Astrocyte (in vitro differentiated cells and primary cell): Measurements from ENCODE around the gene SEMA3G.

Experiments used
- CTCF ChIP-seq: IDR thresholded peaks from 2 replicates; pipeline ENCODE4 v1.5.1; 2011; ENCODE audit warnings: low read depth, mild to moderate bottlenecking, inconsistent platforms, low read length, moderate library complexity; ENCODE audit not compliant: insufficient read depth
- EZH2 ChIP-seq: IDR thresholded peaks from 2 replicates; pipeline ENCODE4 v1.6.1; 2012; ENCODE audit warnings: mild to moderate bottlenecking, low read length, inconsistent platforms; ENCODE audit not compliant: insufficient read depth

- TF ChIP-seq CTCF (no peak), EZH2 (no peak)
Measured at GRCh38 chr3:52395503-52395865, 49.4 kb downstream of the SEMA3G start.
